GM12801 (cell line): ENCODE results near the gene AMACR.

Experiments
- TF ChIP-seq, protein P1 (sequence below): IDR thresholded peaks from one replicate; pipeline ENCODE4 v1.5.1; 2011; ENCODE audit warnings: control low read depth; ENCODE audit not compliant: insufficient read length; ENCODE audit errors: extremely low read depth

AMACR gene

DNA sequence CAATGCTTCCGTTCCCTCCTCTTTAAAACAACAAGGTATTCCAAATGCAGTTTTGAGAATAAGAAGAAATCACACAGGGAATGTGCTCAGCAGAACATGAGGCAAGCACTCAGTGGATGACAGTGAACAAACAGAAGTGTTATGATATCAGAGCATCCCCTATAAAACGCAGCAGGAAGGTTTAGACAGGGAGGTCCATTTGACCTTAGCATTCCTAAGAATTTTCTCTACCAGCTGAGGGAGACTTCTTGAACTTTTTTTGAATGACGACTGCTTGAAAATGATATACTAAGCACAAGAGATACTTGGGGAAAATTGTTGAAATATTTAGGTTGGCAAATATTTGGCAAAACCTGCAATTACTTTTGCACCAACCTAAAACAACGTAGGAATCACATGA is 3.9 kb downstream of the AMACR start:
- TF ChIP-seq, protein P1, sequence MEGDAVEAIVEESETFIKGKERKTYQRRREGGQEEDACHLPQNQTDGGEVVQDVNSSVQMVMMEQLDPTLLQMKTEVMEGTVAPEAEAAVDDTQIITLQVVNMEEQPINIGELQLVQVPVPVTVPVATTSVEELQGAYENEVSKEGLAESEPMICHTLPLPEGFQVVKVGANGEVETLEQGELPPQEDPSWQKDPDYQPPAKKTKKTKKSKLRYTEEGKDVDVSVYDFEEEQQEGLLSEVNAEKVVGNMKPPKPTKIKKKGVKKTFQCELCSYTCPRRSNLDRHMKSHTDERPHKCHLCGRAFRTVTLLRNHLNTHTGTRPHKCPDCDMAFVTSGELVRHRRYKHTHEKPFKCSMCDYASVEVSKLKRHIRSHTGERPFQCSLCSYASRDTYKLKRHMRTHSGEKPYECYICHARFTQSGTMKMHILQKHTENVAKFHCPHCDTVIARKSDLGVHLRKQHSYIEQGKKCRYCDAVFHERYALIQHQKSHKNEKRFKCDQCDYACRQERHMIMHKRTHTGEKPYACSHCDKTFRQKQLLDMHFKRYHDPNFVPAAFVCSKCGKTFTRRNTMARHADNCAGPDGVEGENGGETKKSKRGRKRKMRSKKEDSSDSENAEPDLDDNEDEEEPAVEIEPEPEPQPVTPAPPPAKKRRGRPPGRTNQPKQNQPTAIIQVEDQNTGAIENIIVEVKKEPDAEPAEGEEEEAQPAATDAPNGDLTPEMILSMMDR = no peak

DNA sequence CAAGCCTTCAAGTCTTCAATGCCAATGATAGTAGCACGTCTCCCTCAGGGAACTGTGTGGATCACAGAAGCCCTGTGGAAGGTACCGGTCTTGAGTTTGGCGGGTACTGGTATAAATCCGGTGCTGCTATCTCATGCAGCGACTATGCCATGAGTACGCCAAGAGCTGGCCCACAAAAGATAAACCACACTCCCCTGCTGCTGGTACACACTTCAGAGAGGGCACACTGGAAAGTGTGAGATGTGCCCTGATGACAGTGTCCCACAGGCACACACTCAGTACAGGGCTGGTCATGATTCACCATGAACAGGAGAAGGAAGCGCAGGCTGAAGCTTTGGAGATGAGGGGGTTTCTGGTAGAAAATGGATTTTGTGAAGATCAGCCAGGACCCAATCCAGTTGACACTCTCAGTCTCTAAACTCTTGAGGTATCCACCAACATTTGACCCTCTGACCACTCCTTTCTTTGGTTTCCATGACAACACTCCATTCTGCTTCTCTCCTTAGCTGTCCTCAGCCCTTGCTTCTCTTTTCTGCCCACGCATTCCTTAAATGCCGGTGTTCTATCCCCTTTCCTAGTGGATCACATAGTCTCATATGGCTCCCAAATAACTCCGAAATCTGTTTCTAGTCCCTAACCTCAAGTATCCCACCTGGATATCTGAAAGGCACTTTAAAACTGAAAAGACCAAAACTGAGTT is 5.1 kb downstream of the AMACR start:
- TF ChIP-seq, protein P1 = no peak

DNA sequence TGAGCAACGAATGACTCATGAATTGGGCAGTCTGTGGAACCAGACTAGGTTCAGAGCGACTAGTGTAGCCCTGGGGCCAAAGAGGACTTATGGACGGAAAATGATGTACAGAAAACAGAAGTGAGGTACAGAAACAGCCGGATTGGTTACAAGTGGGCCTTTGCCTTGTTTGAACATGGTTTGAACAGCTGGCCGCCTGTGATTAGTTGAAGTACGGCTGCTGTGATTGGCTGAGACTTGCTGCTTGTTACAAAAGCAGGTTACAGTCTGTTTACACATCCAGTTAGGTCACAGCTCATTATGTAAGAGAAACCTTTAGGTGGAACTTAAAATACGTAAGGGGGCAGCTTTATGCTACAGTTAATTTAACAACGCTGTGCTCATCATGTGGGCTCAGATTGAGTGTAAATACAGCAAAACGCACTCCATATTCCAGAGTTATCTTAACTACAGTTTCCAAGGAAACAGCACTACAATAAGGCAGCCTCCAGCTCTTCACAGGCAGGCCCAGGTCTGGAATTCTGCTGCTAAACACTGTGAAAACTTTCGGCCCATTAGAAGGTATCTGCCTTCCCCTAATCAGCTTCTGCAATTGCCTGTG is 6.5 kb downstream of the AMACR start:
- TF ChIP-seq, protein P1 = no peak

DNA sequence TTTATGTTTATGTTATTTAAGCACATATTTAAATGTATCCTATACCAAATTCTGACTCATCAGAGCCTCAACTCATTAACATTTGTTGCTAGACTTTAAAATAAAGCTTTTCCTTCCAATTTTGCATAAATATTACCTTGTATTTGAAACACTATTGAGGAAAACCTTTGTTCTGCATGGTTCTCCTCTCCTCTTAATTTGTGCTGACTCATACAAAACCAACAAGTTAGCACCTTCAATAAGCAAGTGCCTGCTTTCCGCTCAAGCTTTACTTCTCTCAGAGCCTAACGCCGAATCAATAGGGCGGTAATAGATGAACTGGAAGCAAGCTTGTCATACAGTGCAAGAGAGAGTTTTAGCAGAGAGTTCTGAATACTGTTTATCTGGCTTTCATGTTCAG is 7.9 kb downstream of the AMACR start:
- TF ChIP-seq, protein P1 = no peak

DNA sequence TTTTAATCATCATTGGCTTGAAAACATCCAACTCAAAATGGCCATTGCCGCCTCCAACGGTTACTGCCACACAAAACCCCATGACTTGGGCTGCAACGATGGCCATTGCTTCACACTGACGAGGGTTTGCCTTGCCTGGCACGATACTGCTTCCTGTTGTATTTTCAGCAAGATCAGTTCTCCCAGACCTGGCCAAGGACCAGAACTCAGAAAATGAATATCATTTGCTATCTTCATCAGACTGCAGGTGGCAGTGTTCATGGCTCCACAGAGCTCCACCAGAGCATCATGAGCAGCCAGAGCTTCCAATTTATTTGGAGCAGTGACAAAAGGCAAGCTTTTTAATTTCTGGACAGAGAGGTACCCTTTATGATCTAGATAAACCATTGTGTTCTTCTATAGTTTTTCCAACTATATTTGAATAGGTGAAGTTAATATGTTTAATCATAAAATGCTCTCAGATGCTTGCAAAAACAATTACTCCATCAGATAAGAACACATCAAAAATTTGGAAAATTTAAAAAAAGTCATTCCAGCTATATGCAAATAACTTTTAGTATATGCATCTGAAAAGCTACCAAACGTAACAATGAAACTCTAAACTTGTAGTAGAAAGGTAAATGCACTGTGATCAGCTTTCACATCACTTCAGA is 10.4 kb downstream of the AMACR start:
- TF ChIP-seq, protein P1 = no peak

DNA sequence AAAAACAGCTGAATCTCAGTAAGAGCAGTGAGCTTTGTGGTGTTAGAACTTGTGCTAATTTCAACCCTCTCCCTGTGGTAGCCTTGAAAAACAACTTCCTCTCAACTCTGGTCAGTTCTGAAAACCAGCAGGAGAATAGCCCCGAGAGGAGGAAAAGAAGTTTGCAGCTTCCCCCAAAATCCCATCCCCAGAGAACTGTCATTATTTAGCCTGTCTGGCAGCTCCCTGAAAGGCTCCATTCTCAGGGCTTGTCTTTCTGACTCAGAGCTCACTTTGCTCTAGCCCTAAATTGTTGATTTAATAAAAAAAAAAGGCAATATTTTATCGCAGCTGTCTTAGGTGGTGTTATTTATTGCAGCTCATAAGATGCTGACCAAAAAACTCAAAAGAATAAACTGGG is 12.0 kb downstream of the AMACR start:
- TF ChIP-seq, protein P1 = no peak

DNA sequence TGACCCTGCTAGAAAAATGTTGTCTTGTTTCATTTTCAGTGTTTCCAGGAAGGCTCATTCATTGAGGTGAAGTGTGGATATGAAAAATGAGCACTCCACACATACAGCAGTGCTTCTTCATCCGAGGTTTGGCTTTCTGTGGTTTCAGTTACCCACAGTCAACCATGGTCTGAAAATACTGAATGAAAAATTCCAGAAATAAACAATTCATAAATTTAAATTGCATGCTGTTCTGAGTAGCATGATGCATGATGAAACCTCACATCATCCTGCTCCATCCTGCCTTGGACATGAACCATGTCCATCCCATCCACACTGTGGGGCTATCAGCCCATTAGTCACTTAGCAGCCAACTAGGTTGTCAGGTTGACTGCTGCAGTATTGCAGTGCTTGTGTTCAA is 13.0 kb downstream of the AMACR start:
- TF ChIP-seq, protein P1 = no peak
